ENCODE results near the gene GALNT17.

DNA sequence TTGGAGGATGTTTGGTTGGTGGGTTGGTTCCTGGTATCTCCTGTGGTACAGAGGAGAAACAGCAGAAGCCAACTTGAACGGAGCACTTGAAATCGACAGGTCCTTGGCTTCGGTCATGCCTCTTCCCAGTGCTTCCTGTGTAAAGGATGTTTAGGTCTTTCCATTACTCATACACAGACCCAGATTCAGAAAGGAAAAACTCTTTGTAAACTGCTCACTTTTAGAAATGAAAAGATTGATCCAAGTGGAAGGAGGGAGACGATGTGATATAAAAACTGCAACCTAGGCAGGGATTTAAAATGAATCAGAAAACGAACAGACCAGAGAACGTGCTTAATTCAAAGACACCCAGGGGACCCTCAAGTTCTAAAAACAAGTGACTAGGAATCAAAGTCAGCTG, 338.4 kb downstream of the GALNT17 start:
- TF ChIP-seq, protein P1, sequence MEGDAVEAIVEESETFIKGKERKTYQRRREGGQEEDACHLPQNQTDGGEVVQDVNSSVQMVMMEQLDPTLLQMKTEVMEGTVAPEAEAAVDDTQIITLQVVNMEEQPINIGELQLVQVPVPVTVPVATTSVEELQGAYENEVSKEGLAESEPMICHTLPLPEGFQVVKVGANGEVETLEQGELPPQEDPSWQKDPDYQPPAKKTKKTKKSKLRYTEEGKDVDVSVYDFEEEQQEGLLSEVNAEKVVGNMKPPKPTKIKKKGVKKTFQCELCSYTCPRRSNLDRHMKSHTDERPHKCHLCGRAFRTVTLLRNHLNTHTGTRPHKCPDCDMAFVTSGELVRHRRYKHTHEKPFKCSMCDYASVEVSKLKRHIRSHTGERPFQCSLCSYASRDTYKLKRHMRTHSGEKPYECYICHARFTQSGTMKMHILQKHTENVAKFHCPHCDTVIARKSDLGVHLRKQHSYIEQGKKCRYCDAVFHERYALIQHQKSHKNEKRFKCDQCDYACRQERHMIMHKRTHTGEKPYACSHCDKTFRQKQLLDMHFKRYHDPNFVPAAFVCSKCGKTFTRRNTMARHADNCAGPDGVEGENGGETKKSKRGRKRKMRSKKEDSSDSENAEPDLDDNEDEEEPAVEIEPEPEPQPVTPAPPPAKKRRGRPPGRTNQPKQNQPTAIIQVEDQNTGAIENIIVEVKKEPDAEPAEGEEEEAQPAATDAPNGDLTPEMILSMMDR (IDR thresholded peaks at IDR 0.05) = no peak
- TF ChIP-seq POLR2AphosphoS5 (IDR thresholded peaks at IDR 0.05) (no peak), POLR2A (IDR thresholded peaks at IDR 0.05) (no peak)

Measured in prostate gland (tissue), 2 donors.